A673 (cell line): Measurements from ENCODE around the gene IL1RAP.

Source experiments
- EZH2 ChIP-seq: fragments of 200-600 bp; sonication (generic); IDR thresholded peaks from 2 replicates; pipeline ENCODE4 v1.6.1; 2017; ENCODE audit warnings: borderline replicate concordance, low read depth, mild to moderate bottlenecking, mixed read lengths, antibody characterized with exemption, low read length; ENCODE audit not compliant: poor library complexity, severe bottlenecking
- TF ChIP-seq, protein P1 (sequence below): fragments of 300-800, 200-600 bp; sonication (generic); conservative IDR thresholded peaks from 2 replicates; pipeline ENCODE4 v1.5.1; 2017; ENCODE audit warnings: low read depth, mild to moderate bottlenecking, antibody characterized with exemption, low read length, moderate library complexity, mixed read lengths

DNA sequence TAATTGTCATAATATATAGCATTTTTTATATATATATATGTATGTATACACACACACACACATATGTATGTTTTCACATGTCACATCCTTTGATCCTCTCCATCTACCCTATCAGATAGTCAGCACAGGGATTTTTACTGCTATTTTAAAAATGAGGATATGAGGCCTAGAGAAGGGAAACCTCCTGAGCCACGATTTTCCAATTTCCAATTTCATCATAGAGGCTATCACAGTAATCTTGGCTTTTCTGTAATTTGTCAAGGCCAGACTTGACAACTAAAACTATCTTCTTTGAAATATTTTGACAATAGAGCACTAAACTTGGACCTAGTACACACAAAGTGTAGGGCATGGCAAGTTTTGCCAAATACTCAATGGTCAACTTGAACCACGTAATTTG, 42.5 kb downstream of the IL1RAP start:
- TF ChIP-seq, protein P1, sequence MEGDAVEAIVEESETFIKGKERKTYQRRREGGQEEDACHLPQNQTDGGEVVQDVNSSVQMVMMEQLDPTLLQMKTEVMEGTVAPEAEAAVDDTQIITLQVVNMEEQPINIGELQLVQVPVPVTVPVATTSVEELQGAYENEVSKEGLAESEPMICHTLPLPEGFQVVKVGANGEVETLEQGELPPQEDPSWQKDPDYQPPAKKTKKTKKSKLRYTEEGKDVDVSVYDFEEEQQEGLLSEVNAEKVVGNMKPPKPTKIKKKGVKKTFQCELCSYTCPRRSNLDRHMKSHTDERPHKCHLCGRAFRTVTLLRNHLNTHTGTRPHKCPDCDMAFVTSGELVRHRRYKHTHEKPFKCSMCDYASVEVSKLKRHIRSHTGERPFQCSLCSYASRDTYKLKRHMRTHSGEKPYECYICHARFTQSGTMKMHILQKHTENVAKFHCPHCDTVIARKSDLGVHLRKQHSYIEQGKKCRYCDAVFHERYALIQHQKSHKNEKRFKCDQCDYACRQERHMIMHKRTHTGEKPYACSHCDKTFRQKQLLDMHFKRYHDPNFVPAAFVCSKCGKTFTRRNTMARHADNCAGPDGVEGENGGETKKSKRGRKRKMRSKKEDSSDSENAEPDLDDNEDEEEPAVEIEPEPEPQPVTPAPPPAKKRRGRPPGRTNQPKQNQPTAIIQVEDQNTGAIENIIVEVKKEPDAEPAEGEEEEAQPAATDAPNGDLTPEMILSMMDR, result no peak
- no peak for TF ChIP-seq EZH2
